Measurements from ENCODE around the gene C8A. TPM values are rescaled to one million over a fixed set of nuclear protein-coding genes. Genes with fewer than 3 reads are reported as not detected.

C8A gene
- total RNA-seq, 3 donors from 2014 or later (not counting 1 experiment from before 2014, with no cell fraction given): not detected

- no peaks in the 10 kb centered on the region for H3K9me3 Mint-ChIP-seq
- no peak for ATAC-seq
Measured at GRCh38 chr1:56897150-56898004, 42.8 kb downstream of the C8A start.

DNA sequence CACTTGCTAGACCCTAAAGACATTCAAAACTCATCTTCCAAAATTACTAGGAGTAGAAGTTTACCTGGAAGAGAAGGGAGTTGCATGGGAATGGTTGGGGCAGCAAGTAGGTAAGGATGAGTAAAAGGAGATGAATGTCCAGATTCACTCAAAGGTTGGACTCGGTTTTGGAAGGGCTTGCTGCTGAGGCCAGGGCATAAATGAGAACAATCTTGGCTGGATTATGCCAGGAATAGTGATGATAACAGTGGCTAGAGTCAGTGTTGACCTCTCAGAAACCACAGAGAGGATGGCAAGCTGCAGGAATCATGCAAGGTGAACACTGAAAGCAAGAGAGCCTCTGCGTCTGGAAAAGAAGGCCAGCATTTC is 43.4 kb downstream of the C8A start:
- Histone ChIP-seq H3K4me1 (ENCODE audit: control insufficient read depth, insufficient read depth, low read length) (no peaks in the 10 kb centered on the region), H3K9me3 (ENCODE audit: control insufficient read depth, insufficient read depth, low read length) (no peaks in the 10 kb centered on the region), H3K4me3 (ENCODE audit: low read length) (no peak overlapping the region), H3K27me3 (ENCODE audit: control insufficient read depth, insufficient read depth, low read length) (no peaks in the 10 kb centered on the region), H3K27ac (ENCODE audit: low read length) (no peak overlapping the region), H3K36me3 (ENCODE audit: control insufficient read depth, insufficient read depth, low read length) (no peaks in the 10 kb centered on the region)
- Mint-ChIP-seq H3K4me3 (no peak overlapping the region), H3K9me3 (no peaks in the 10 kb centered on the region), H3K36me3 (no peaks in the 10 kb centered on the region), H3K27ac (no peak overlapping the region), H3K4me1 (peaks cover 6 to 15% of the 10 kb centered on the region in 2 donors), H3K27me3 (ENCODE audit: low read depth in 2 of 2) (peaks cover 0 to 7% of the 10 kb centered on the region in 2 donors)
- intact Hi-C loops (cut with micrococcal nuclease): no loop called here
- ATAC-seq (no peak), DNase-seq (no peak)
- WGBS (ENCODE audit: insufficient coverage): 90% methylated on average over 2 of the region's 2 CpGs
- no peak for TF ChIP-seq CTCF (IDR thresholded peaks at IDR 0.05)

More at GRCh38 chr1:56897150-56898004, 42.8 kb downstream of the C8A start:
- H3K27me3 Mint-ChIP-seq (ENCODE audit: low read depth in 2 of 2): peaks cover 0 to 7% of the 10 kb centered on the region in 2 donors
- no peak for TF ChIP-seq CTCF (IDR thresholded peaks at IDR 0.05)
- no peak for DNase-seq
- 91% methylated on average over 6 of the region's 6 CpGs for WGBS (ENCODE audit: insufficient coverage)
- H3K27ac Mint-ChIP-seq: no peak overlapping the region
- no peaks in the 10 kb centered on the region for H3K36me3 ChIP-seq (ENCODE audit: control insufficient read depth, insufficient read depth, low read length)
- H3K9me3 ChIP-seq (ENCODE audit: control insufficient read depth, insufficient read depth, low read length): no peaks in the 10 kb centered on the region
- H3K4me3 ChIP-seq (ENCODE audit: low read length): no peak overlapping the region
- H3K4me1 ChIP-seq (ENCODE audit: control insufficient read depth, insufficient read depth, low read length): no peaks in the 10 kb centered on the region
- no peaks in the 10 kb centered on the region for H3K36me3 Mint-ChIP-seq
- H3K4me3 Mint-ChIP-seq: no peak overlapping the region
- intact Hi-C loops (cut with micrococcal nuclease): no loop called here
- H3K4me1 Mint-ChIP-seq: peaks cover 6 to 13% of the 10 kb centered on the region in 2 donors
- no peak overlapping the region for H3K27ac ChIP-seq (ENCODE audit: low read length)
- no peaks in the 10 kb centered on the region for H3K27me3 ChIP-seq (ENCODE audit: control insufficient read depth, insufficient read depth, low read length)

- no peaks in the 10 kb centered on the region for H3K27me3 ChIP-seq (ENCODE audit: control insufficient read depth, insufficient read depth, low read length)
- no peak for TF ChIP-seq CTCF (IDR thresholded peaks at IDR 0.05)
- Mint-ChIP-seq H3K36me3 (no peaks in the 10 kb centered on the region), H3K4me3 (no peak overlapping the region), H3K4me1 (peaks cover 6 to 15% of the 10 kb centered on the region in 2 donors), H3K27me3 (ENCODE audit: low read depth in 2 of 2) (peaks cover 0 to 7% of the 10 kb centered on the region in 2 donors), H3K27ac (no peak overlapping the region), H3K9me3 (no peaks in the 10 kb centered on the region)
- H3K4me1 ChIP-seq (ENCODE audit: control insufficient read depth, insufficient read depth, low read length): no peaks in the 10 kb centered on the region
- intact Hi-C loops (cut with micrococcal nuclease): no loop called here
- no peaks in the 10 kb centered on the region for H3K36me3 ChIP-seq (ENCODE audit: control insufficient read depth, insufficient read depth, low read length)
- 89% methylated on average over 1 of the region's 2 CpGs for WGBS (ENCODE audit: insufficient coverage)
- DNase-seq (no peak), ATAC-seq (no peak)
- H3K27ac ChIP-seq (ENCODE audit: low read length): no peak overlapping the region
- no peak overlapping the region for H3K4me3 ChIP-seq (ENCODE audit: low read length)
- H3K9me3 ChIP-seq (ENCODE audit: control insufficient read depth, insufficient read depth, low read length): no peaks in the 10 kb centered on the region
Measured at GRCh38 chr1:56898879-56899278, 44.3 kb downstream of the C8A start.
